AG04449 (cell line): ENCODE measurements around the gene DNASE1L2.

Experiments used
- CTCF ChIA-PET: fragments of 350-600 bp; formaldehyde crosslinking; extraction: SDS; loops from one replicate; lab custom pipeline; 2021; ENCODE audit warnings: antibody characterized with exemption; lab: Yijun Ruan, JAX
- POLR2A ChIA-PET: fragments of 400-600, 350-600 bp; formaldehyde crosslinking; extraction: SDS; loops from one replicate; lab custom pipeline; 2020; ENCODE audit warnings: antibody characterized with exemption, inconsistent platforms; lab: Yijun Ruan, JAX
- DNase-seq: peaks from one replicate; pipeline ENCODE4 v3.0.0-alpha.2; 2010; ENCODE audit warnings: low read depth, low spot score
- H3K4me3 ChIP-seq: 2 replicates; pipeline ENCODE4 v1.5.1; 2011; ENCODE audit warnings: low read depth, mild to moderate bottlenecking, control low read depth, low read length
- CTCF ChIP-seq: IDR thresholded peaks from one replicate; pipeline ENCODE4 v1.5.1; 2011; ENCODE audit warnings: mild to moderate bottlenecking, moderate library complexity, low read length, control low read depth, inconsistent platforms; ENCODE audit not compliant: insufficient read depth; ENCODE audit errors: missing control alignments

Gene DNASE1L2

GRCh38 chr16:2208772-2209171, 27.5 kb upstream of the DNASE1L2 start:
- ChIA-PET CTCF (no interaction called here), POLR2A (interaction anchor here (3.8 kb wide), 1 partner anchor 54 kb away, joined by 17 read pairs; the partner anchor contains the start of gene TRAF7)
- DNase-seq, result no peak
- H3K4me3 ChIP-seq, result no peak overlapping the region
- TF ChIP-seq CTCF, result no peak

DNA sequence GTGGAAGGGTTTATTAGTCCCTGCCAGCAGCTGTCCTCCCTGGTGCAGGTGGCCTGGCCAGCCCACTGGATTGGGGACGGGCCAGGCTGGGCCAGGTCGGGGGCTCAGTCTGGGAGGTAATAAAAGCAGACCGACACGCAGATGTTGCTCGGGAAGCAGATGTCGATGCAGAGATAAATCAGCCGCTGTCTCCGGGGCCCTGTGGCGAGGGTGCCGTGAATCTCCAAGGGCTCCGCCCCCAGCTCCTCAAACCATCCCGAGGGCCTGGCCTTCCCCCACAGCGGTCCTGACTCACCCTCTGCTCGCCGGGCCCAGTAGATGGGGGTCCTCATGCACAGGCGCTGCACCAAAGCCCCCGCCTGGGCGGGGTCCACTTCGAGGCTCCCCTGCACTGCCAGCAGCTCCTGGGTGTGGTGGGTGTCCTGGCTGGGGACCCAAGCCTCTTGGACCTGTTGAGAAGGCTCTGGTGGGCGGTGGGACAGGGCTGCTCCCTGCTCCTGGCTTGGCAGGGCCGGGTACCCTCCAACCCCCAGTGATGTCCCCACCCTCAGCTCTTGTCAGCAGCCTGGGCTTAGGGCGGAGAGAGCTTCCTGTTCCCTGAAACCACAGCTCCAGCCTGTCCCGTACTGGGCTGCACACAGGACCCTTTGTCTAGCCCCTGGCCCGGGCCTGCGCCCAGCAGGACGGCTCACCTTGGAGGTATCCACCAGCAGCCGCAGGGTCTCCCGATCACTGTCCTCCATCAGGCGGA, 26.8 kb upstream of the DNASE1L2 start:
- CTCF ChIA-PET, result interaction anchor here (0.8 kb wide), 1 partner anchor 205 kb away, joined by 3 read pairs; no protein-coding TSS in a partner anchor

GRCh38 chr16:2210009-2210332, 26.3 kb upstream of the DNASE1L2 start:
- TF ChIP-seq CTCF, result no peak
- ChIA-PET CTCF (interaction anchor here (0.8 kb wide), 1 partner anchor 206 kb away, joined by 3 read pairs; no protein-coding TSS in a partner anchor), POLR2A (interaction anchor here (0.5 to 3.8 kb wide), 2 partner anchors 55 to 335 kb away, joined by 3 to 17 read pairs; partner anchors contain the start of gene TRAF7)
- no peak overlapping the region for H3K4me3 ChIP-seq
- no peak for DNase-seq

More for the DNA sequence above, 26.8 kb upstream of the DNASE1L2 start:
- H3K4me3 ChIP-seq, result no peak overlapping the region
- POLR2A ChIA-PET, result interaction anchor here (0.5 to 3.8 kb wide), 2 partner anchors 54 to 335 kb away, joined by 3 to 17 read pairs; partner anchors contain the start of gene TRAF7
- no peak for TF ChIP-seq CTCF
- DNase-seq, result no peak

- H3K4me3 ChIP-seq, result no peak within 1 kb of the TSS
- no peak for DNase-seq
Observed at GRCh38 chr16:2210386-2211365, 25.6 kb upstream of the DNASE1L2 start, which contains the start of gene BRICD5. TSS of gene BRICD5 (minus strand) at chr16:2210863. CDS start at chr16:2210833, 30 bp downstream.

GRCh38 chr16:2211923-2212347, 24.3 kb upstream of the DNASE1L2 start:
- H3K4me3 ChIP-seq, result no peak overlapping the region
- no peak for TF ChIP-seq CTCF
- no peak for DNase-seq
- ChIA-PET POLR2A (interaction anchor here (0.7 to 3.8 kb wide), 2 partner anchors 56 to 57 kb away, joined by 3 to 17 read pairs; partner anchors contain the start of gene TRAF7), CTCF (no interaction called here)

More at GRCh38 chr16:2210386-2211365, 25.6 kb upstream of the DNASE1L2 start, which contains the start of gene BRICD5:
- POLR2A ChIA-PET, result interaction anchor here (3.8 kb wide), 1 partner anchor 56 kb away, joined by 17 read pairs; the partner anchor contains the start of gene TRAF7
- TF ChIP-seq CTCF, result no peak
- CTCF ChIA-PET, result interaction anchor here (0.8 kb wide), 1 partner anchor 206 kb away, joined by 3 read pairs; no protein-coding TSS in a partner anchor
